NCI-H1930 (cell line): ENCODE results near the gene LYVE1.
"Not testable (repeated sequence)": the region's sequence is repeated elsewhere in the genome, so short reads cannot be mapped to it uniquely, and the experiment has no call there.

Source experiments
- DNase-seq, 2 experiments: peaks; one replicate each; lab custom pipeline; 2025; lab: John Stamatoyannopoulos, UW

Gene LYVE1, protein sequence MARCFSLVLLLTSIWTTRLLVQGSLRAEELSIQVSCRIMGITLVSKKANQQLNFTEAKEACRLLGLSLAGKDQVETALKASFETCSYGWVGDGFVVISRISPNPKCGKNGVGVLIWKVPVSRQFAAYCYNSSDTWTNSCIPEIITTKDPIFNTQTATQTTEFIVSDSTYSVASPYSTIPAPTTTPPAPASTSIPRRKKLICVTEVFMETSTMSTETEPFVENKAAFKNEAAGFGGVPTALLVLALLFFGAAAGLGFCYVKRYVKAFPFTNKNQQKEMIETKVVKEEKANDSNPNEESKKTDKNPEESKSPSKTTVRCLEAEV

DNA sequence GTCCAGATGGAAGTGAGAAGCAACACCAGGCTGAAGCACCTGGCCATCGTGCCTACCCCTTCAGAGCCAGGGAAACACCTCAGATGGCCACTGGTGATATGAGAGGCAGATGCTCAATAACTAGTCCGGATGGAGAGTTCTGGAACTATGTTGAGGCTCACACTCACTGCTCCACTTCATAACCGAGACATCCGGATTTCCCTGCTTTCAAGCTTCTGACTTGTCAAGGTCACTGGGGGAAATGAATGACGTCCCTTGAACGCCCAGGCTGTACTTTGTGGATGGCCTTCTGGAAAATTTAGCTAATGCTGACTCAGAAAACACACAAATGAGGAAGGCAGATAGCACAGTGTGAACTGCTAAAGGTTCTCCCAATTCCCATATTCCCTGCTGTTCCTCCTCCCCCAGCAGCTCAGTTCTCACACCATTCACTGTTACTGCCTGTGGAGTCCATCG, at the start of gene LYVE1:
TSS of gene LYVE1 (minus strand) at position 180 of the 456 bp plus-strand sequence. CDS start at position 47, 133 bp downstream.
- no peak for DNase-seq

DNA sequence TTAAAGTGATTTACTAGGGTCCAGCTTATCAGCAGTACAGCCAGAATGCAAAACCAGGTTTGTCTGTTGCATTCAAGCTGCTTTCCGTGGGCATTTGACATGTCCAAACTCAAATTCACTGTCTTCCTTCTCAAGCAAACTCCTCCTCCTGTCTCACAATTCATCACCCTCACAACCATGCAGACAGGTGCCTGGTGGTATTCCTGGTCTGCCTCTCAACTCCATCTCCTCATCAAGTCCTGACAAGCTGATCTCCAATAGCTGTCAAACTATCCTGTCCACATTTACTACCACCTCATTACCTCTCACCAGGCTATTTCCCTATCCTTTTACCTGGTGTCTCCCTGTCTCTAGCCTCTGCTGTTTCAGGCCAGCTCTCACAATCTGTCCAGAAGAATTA, 49.1 kb upstream of the LYVE1 start:
- DNase-seq, result no peak

DNA sequence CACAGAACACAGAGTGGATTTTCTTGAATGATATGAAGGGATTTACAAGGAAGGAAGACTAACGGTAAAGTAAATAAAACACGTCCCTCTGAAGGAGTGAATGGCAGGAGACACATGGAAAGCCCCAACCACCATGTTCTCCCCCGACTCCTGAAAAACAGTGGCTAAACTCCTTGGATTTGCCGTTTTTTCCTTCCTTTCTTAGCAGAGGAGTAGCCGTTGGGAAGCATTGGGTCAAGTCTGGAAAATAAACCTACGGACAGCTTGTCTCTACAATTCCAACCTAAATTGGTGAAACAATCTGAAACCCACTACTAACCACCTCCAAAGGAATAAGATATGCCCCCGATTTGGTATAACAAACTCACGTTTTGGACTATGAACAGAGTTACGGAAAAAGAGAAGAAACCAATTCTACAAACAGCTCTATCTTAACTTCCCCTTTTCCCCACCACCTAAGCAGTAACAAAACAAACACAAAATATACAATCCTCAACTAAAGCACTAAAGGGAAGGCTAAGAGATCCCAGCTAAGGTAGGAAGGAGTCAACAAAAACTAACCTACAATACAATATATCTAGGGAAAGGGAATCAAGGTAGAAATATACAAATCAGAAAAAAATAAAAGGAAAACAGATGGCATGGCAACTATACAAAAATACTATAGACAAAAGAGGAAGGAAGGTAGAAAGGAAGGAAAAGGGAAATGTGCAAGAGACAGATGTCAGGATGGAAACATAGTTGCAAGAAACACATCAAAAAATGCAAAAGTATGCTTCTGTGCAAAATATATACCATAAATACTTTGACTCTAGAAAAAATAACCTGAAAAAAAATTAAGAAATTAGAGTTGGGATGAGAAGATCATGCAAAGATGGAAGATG, 43.8 kb upstream of the LYVE1 start:
- DNase-seq, result no peak

DNA sequence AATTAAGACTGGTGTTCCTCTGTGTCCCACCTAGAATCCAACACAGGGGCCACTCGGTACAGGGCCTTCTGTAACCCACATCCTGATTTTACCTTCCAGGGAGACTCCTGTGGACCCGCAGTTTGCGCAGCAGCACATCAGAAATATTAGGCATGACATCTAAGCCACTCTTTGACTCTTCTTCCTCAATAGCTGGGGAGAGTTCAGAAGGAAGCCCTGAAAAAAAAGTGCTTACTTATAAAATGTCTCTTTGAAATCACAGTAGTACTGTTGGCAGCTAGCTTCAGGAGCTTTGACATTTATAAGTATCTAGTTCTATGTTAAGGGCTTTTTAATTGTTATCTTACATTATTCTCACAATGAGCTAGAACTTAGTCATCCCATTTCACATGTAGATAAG, 41.2 kb upstream of the LYVE1 start:
- DNase-seq, result no peak

DNA sequence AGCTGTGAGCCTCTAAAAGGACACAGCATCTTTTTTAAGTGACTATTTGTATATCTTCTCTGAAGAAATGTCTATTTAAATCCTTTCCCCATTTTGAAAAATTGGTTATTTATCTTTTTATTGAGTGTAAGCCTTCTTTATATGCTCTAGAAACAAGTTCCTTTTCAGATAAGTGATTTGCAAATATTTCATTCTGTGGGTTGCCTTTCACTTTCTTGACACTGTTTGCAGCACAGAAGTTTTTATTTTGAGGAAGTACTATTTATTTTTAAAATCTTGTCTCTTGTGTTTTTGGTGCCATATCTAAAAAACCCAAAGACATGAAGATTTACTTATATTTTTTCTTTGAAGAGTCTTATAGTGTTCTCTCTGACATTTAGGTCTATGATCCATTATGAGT, 40.1 kb upstream of the LYVE1 start:
- DNase-seq, result no peak

DNA sequence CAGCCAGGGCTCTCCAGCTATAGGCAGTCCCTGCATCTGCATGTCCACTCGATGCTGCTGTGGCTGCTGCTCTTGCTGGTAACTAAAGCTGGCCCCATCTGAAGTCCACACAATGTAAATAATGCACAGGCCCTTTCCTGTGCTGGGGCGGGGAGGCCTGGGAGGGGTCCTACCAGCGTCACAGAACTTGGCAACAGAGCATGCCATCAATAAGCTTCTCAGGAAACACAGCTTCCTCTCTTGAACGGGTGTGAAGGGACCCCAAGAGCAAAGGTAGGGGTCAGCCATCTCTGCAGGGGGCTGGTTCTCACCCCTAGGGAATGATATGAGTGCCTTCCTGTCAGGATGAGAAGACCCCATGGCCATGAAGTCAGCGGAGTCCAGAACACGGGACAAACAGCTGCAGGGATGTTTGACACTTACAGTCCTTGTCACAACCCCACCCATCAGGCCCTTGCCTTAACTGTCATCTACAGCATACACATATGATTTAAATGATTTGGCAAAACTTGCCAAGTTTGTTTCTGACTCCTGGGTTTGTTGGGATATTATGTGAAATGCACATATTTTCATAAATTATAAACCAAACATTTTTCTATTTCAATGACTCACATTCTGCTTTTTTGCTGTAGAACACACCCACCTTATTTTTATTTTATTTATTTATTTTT, 39.1 kb upstream of the LYVE1 start:
- no peak for DNase-seq

DNA sequence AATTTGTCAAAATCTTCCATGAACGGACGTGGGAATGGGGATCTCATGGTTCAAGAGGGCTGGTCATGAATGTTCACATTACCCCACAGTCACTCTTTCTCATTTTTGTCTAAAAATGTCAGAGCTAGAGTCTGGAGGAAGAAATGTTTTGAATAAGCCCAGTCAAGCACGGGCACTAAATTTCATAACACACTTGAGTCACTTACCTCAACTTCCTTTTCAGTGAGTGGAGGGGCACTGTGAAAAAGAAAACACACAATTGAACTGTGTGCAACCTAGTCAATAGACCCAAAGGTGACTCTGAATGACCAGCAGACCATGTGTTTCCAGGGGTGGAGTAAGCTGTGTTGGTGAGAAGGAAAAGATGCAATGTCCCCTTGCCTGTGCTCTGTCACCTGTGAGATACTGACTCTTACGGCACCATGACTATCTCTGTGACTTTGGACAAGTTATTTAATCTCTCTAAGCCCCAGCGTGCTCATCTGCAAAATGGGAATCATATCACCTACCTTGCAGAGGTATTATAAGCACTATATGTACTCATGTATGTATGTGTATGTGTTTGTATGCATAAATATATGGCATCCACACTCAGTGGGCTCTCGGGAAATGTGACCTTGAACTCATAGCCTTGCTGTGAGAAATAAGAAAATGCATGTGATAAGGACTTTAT, 38.2 kb upstream of the LYVE1 start:
- no peak for DNase-seq

DNA sequence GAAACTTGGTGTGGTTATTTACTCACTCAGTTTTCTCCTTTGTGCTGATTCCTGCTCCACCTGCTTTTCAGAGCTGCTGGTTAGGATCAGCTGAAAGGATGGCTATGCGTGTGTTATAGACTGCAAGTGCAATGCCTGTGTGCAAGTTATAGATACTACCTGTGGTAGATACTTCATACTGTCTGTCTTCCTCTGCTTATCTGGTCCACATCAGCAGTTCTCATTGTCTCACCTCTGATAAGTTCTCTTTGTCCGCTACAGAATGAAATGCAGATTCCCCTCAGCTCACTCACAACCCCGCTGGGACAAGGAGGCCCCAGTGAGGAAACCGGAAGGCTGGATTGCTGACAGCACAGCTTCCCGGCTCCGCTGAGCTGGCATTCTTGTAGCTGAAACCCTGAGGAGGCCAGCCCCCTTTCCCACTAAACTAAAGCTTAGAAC, 37.5 kb upstream of the LYVE1 start:
- no peak for DNase-seq

DNA sequence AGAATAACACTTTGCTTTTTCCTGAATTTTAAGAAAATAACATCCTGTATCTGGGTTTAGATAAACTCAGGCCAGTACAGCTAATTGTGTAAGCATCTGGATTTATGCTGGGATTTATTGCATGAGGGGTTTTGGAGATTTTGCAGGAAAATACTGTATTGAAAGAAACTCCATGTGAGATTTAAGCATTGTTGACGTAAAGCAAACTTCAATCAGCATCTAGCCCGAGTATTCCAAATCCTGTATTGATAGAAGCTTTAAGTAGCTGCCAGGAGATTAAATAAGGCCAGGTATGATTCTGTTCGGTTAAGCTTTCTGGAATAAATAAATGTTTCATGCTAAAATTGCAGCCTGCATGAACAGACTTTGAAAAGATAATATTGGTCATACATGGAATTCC, 36.3 kb upstream of the LYVE1 start:
- no peak for DNase-seq

DNA sequence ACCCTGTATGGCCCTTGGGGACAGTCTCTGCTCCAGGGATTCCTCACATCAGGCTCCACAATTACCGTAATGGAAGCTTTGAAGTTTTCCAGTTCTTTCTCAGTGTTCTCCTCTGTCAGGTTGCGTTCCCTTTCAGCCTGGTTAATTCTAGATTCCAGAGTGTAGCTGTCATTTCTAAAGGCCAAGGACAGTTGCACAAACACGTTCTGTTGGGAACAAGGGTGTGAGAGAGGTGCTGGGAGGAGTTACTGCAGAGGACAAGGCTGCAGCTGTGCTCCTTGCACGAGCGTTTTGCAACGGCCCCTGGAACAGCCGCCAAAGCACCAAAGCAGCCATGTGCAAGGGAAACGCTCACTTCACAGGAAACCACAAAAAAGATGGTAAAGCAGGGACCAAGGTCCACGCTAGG, 35.9 kb upstream of the LYVE1 start:
- no peak for DNase-seq

DNA sequence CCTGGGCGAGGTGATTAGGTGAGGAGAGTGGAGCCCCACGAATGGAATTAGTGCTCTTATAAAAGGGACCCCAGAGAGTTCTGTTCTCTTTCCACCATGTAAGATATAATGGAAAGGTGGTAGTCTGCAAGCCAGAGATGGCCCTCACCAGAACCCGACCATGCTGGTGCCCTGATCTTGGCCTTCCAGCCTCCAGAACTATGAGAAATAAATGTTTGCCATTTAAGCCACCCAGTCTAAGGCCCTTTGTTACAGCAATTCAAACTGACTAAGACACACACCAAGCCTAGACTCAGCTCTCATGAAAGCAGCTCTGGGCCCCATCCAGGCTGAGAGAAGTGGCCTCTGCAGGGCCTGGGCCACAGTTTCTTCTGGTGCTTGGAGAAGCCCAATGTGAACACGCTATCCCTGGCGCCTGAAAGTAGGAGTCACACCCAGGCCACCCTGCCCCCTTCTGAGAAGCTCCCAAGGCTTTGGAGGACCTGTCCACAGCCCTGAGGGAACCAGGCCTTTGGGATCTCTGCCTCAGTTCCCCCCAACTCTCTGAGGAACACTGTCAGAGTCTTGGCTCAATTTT, 35.3 kb upstream of the LYVE1 start:
- DNase-seq, result no peak

DNA sequence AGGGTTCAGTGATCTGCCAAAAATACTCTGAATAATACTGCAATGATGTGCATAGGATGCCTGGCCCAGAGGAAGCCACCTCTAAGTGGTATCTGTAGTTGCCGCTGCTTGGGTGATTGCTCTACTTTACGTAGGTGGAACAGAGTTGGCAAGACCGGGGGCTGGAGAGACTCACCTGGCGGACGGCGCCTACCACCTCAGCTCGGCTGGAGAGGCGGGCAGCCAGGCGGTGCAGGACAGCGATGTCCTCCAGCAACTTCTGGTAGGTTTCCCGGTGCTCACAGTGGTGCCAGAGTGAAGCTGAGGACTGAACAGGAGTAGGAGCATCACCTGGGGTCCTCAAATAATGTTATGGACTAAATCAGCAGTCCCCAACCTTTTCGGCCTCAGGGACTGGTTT, 34.5 kb upstream of the LYVE1 start:
- no peak for DNase-seq

DNA sequence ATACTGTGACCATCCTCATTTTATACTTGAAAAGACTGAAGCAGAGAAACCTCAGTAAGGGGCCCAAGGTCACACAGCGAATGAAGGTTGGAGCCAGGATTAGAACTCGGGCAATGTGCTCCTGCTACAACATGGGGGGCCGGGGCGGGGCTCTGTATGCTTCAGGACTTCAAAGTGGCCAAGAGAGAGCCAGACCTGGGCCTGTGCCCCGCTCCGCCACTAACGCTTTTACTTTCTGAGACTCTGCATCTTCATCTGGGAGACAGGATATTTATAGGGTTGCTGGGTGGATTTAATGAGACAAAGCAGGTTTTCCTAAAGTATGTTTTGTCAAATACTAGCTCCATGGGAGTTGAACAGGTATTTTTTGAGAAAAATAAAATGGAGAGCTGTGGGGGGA, 33.9 kb upstream of the LYVE1 start:
- DNase-seq, result no peak

DNA sequence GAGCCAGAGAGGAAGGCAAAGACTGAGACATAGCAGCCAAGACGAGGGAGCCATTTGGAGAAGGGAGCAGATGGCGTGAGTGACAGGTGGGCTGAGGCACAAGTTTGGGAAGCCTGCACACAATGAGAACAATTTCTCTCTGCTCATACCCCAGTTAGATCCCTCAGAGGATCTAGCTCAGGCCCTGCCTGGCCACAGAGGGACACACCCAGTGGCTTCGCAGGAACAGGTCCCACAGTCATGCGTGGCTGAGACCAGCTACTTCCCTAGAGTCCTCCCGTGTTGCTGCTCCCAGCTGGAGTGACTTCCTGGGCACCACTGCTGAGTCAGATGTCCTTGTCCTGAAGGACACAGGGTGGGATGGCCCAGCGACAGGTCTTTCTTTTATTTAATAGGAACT, 33.4 kb upstream of the LYVE1 start:
- no peak for DNase-seq

DNA sequence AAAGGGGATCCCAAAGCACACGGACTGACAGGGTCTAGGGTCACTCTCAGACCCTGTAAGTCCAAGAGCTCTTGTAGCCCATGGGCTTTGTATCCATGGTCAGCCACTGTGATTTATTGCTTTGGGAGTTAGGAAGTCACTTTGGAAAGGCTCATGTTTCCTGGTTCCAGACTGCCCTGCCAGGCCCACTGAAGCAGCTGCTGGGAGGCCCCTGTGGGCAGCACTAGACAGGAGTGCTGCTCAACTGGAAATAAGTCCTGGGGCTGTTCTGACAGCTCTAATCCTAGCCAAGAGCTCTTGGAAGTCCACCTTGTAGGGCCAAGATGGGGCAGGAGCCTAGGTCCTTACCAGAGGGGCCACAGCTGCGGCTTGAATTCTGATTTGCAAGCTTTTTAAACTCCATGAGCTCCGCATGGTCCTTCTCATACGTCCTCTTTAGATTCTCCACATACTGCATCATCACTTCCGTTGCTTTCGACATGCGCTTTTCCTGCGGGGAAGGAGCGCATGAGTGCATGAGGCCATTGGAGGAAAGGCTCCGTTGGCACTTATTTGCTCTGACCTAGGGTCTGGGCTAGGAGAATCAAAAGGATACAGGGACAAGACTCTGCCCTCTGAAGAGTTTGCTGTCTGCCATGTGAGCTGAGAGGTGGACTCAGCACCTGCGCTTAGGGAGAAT, 32.2 kb upstream of the LYVE1 start:
- DNase-seq, result no peak

DNA sequence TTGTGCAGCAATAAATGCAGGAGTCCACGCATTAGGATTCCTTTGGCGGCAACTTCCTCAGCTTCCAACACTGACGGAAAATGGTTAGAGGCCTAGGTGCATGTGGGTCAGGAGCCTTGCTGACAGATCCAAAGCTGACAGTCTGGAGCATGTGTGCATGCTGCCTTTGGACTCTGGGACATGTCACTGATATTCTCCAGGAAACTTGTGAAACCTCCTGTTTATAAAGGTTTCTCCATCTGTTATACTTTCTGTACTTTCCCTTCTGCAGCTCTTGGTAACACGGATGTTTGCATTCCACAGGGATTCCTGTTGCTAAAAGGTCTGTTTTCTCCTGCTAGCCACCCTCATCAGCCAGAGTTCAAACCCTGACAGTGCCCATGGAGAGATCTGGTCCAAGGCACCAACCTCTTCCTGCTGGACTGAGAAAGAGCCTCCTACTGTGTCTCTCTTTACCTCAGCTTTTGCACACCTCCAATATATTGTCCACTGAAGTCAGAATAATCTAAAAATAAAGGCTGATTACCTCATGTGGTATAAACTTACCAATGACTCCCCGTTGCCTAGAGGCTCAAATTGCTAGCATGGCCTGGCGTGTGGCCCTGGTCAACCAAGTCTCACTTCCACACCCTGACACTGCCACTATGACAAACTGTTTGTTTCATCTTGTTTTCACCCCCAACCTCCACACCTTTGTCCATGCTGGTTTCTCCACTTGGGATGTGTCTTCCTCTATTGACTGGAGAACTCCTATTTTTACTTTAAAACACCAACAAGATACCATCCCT, 31.1 kb upstream of the LYVE1 start:
- DNase-seq, result no peak

DNA sequence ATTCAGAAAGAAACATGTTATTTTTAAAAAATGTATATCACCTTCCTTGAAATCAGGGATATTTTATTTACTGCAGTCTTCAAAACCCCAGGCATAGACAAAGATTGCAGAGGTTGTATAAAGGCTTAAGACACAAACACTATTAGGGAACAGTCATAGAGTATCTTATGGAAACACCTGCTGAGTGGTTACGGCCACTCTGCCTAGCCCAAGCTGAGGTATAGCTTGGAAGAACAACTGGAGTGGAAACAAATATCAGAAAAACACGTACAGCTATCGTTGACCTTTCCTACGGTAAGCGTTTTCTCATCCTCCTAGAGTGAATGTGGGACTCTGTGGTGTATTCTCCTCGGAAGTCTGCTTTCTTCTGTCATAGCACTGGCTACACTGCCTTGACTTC, 30.4 kb upstream of the LYVE1 start:
- no peak for DNase-seq

DNA sequence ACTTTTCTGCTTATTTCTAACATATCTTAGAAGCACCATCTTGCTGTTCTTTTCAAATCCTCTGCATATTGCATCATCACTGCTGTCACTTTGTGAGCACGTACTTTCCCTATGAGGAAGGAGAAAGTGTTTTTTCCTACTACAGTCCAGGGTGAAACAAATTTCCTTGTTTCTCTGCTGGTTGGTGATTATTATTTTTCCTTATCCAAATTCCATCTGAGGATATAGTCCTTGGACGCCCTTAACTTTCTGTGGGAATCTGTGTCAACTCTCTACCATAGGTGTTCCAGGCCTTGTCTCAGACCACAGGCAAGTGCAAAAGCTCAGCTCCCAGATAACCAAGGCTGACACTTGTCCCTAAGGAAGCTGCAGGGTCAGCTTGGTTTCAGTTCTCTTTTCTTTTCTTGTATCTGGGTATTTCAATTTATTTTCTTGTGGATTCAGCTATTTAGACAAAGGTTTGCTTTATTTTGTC, 29.4 kb upstream of the LYVE1 start:
- no peak for DNase-seq

DNA sequence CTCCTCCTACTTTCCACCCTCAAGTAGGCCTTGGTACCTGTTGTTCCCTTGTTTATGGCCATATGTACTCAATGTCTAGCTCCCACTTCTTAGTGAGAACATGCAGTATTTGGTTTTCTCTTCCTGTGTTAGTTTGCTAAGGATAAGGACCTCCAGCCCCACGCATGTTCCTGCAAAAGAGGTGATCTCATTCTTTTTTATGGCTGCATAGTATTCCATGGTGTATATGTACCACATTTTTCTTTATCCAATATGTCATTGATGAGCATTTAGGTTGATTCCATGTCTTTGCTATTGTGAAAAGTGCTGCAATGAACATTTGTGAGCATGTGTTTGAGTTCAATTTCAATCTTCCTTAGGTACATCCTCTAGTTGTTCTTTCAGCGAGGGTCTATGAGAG, 27.4 kb upstream of the LYVE1 start:
- DNase-seq, result not testable (repeated sequence)

DNA sequence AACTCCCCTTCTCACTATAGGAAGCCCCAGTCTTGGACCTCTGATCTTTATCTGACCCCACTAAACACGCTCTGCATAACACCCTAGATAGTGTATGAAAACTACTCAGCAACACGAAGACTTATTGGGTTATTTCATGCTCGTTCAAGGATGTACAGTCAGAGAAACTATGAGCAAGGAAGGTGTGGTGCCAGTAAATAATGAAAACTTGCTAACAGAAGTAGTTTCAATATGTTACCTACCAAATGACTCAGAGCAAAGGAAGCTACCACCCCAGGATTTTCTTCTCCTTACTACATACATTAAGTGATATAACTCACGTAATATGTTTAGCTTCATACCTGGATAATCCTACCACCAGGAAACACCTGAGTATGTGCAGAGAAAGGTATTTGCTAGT, 25.9 kb upstream of the LYVE1 start:
- no peak for DNase-seq
